HG03469 (cell line): Measurements from ENCODE around the gene OGFOD3.
"Not testable (repeated sequence)": the region's sequence is repeated elsewhere in the genome, so short reads cannot be mapped to it uniquely, and the experiment has no call there.

Experiments used
- ATAC-seq: cut with Tn5 transposase; IDR thresholded peaks from one replicate; pipeline ENCODE4 v1.9.1; 2021; ENCODE audit warnings: mild to moderate bottlenecking, moderate library complexity, moderate number of reproducible peaks; ENCODE audit not compliant: unreplicated experiment

OGFOD3 gene

DNA sequence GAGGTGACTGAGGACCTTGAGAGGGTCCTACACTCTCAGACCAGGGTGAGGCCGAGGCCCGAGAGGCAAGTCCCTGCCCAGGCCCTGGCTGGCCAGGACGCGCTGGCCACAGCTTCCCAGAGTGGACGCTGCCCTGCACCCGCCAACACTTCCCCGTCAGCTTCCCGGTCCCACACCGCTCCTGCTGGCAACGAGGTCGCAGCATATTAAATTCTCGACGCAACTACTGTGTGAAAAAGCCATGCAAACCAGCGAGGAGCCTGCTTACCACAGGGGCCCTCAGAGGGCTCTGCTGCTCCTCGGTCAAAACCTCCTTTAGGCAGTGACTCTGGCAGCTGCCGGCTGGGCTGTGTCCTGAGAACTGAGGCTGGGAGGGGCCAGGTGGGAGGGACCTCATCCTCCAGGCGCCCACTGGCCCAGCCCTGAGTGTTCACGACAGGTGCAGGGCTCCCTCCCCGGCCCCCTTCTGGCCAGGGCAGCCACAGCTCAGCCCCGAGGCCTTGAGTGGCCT is 61.5 kb downstream of the OGFOD3 start:
- no peak for ATAC-seq

DNA sequence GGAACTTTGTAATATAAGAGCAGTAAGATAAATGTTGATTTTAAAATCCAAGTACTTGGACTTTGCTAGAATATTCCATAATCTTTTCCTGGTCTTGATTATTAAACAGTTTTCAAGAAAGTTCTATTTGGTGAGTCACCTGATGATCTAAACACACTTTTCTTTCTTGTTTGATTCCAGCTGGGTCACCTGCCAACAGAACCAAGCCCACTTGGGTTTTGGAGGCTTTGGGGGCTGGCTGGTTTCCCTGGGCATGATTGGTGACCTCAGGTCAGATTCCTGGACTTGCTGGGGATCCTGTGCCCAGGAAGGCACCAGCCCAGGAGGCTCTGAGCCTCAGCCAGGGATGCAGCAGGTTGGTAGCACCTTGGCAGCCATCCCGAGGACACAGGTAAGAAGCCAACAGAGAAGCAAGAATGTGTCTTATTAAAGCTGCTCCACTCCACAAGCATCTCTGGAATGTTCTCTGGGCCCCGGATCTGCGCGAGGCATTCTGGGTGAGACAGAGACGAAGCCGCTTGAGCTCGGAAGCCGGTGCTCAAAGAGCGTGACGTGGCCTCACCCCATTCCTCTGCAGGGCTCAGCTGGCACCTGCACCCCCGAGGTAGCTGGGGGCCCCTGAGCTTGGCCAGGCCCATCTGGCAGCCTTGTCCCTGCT is 62.5 kb downstream of the OGFOD3 start:
- ATAC-seq: no peak

DNA sequence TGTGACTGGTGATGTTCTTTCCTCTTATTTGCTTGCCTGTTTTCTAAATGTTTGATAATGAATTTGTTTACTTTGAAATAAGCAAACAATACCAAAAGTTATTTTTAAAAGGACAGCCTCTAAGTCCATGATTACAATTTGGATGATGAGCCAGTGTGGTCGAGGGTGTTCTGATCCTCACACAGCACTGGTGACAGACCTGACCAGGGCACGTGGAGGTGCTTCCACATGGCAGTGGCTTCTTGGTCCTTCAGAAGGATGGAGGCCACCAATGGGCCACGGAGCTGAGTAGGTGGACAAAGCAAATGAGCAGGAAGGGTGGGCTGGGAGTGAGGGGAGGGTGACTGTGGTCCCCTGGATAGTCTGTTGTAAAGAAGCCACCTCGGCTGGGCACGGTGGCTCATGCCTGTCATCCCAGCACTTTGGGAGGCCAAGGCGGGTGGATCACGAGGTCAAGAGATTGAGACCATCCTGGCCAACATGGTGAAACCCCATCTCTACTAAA is 63.5 kb downstream of the OGFOD3 start:
- ATAC-seq: no peak

DNA sequence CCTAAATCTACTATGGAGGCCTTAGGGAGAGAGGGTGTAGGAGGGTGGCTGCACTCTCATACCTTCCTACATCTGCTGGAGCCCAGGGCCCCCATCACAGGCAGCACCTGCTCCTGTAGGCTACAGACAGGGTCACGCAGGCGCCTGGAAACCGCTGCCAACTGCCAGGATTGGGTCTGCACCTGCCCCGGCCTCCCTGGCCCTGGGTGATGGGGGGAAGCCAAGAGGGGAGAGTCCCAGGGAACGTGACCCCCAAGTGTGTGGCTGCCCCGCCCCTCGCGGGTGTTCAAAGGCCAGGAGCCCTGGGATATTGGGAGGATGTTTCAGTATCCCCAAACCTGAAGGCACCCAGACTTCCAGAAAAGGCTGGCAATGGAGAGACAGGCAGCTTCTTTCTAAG is 64.9 kb downstream of the OGFOD3 start:
- no peak for ATAC-seq

DNA sequence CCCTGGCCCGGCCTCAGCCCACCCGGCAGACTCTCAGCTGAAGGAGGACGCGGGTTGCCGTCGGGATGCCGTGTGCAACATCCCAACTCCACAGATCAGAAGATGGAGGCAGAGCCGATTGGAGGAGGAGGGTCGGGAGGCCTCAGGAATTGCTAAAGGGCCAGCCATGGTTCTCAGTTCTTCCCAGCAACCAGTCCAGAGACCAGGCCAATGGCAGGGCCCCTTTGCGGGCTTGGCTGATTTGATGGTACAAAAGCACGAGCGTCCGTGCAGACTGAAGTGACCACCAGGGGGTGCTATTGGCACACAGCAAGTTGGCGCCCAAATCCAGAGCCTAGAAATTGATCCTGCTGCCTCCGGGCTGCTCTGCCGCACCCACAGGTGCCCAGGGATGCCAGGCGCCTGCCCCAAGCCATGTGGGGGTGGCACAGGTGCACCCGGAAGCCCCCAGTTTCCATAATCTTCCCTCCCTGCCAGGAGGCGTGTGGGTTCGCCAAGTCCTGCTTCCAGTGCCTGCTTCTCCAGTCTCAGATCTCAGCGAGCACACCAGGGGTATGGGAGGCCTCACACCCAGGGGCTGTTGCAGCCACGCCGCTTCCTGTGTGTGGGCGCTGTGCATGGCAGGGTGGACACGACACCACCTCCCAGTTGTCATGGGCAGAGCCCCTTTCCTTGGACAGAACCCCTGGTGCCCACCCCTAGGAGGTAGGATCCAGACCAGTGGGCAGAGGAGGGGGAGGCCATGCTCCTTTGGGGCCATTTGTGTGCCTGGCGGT is 66.5 kb downstream of the OGFOD3 start:
- ATAC-seq: no peak

DNA sequence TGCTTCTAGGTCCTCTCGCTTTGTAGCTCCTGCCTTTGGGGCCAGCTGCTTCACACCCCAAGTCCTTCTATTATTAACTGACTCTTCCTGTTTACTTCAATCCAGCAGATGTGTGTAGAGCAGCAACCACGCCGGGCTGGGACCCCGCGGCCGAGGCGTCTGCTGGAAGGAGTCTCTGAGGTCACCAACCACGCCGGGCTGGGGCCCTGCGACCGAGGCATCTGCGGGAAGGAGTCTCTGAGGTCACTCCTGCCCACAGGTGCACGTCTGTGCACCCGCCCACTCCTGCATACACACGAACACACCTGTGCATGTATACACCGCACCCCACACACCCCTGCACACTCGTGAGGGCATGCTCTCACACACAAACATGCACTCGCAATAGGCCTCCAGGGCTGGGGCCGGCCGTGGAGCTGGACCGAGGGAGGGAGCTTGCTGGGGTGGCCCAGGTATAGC is 67.1 kb downstream of the OGFOD3 start:
- no peak for ATAC-seq

DNA sequence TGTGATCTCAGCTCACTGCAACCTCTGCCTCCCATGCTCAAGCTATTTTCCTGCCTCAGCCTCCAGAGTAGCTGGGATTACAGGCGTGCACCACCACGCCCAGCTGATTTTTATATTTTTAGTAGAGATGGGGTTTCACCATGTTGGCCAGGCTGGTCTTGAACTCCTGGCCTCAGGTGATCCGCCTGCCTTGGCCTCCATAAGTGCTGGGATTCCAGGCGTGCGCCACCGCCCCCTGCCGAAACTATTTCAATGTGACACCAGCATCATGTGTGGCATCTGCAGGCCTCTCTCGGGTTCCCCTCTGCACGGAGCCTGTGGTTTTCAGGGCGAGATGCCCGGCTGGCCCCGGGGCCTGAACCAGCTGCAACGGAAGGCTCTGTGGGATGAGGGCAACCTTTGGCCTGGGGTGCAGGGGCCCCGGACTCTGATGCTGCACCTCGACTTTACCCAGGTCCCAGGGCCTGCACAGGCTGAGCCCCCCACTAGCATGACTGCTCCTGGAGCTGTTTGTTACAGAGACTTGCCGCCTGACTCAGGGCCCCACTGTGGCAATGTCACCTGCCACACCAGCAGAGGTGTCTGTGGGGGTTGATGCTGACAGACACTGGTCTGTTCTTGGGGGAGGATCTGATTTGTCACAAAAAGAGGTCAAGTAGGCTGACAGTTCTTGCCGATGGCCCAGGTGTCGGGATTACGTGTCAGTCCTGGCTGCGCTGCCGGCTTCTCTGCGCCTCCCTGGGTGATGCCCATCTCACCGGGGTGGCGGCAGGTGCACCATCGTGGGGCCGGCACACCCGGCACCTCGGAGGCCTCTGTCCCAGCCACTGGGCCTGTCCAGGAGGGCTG is 68.0 kb downstream of the OGFOD3 start:
- ATAC-seq: no peak

DNA sequence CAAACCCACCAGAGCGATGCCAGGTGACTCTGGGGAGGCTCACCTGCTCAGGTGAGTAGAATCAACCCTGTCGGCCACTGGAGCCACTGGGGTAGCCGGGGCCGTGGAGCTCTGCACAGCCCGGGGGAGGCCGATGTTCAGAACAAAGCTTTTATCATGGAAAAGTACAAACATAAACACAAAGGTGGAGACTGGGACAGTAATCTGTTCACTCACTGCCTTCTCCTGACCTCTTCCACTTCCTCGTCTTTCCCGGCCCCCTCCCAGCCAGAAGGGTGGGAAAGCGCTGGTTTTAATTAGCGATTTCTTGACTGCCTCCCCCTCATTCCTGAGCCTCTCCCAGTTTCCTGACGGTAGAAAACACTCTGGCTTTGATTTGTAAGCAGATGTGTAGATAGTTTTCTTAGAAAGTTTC is 69.1 kb downstream of the OGFOD3 start:
- no peak for ATAC-seq

DNA sequence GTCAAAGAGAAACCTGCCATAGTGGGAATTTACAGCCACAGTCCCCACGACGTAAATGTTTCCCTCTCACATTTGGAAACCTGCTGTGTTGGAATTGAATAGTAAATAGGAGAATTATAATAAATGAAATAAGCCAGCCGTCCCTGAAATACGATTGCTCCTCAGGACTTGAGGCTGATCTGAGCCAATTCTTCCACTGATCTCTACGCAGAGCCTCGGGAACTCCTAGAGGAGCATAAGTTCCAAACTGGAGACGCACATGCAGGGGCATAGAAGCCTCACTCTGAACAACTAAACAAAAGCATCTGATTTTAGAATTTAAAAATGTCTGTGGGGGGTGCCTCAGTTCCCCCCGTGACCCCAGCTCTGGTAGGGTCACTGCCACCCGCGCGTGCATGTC is 69.5 kb downstream of the OGFOD3 start:
- ATAC-seq: no peak

DNA sequence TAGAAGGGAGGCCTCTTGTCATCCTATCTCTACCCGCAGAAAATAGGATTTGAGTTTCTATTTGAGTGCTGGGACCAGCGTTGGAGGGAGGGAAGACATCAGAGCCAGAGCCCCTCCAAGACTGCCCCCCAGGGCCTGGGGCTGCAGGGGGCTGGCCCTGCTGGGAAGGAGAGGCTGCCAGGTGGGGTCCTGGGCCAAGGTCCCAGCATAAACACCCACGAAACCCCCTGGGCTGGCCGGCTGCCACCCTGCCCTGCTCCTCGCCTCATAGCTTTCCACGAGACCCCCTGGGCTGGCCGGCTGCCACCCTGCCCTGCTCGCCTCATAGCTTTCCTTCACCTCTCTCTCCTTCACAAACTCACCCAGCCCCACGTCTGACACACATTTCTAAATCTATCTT is 70.0 kb downstream of the OGFOD3 start:
- ATAC-seq: no peak

DNA sequence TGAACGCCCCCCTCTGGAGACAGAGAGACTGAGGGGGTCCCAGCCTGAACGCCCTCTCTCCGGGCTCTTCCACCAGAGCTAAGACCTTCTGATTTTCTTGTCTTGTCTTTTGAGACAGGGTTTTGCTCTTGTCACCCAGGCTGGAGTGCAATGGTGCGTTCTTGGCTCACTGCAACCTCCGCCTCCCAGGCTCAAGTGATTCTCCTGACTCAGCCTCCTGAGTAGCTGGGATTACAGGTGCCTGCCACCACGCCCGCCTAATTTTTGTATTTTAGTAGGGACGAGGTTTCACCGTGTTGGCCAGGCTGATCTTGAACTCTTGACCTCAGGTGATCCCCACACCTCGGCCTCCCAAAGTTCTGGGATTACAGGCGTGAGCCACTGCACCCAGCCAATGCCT is 70.4 kb downstream of the OGFOD3 start:
- not testable (repeated sequence) for ATAC-seq

DNA sequence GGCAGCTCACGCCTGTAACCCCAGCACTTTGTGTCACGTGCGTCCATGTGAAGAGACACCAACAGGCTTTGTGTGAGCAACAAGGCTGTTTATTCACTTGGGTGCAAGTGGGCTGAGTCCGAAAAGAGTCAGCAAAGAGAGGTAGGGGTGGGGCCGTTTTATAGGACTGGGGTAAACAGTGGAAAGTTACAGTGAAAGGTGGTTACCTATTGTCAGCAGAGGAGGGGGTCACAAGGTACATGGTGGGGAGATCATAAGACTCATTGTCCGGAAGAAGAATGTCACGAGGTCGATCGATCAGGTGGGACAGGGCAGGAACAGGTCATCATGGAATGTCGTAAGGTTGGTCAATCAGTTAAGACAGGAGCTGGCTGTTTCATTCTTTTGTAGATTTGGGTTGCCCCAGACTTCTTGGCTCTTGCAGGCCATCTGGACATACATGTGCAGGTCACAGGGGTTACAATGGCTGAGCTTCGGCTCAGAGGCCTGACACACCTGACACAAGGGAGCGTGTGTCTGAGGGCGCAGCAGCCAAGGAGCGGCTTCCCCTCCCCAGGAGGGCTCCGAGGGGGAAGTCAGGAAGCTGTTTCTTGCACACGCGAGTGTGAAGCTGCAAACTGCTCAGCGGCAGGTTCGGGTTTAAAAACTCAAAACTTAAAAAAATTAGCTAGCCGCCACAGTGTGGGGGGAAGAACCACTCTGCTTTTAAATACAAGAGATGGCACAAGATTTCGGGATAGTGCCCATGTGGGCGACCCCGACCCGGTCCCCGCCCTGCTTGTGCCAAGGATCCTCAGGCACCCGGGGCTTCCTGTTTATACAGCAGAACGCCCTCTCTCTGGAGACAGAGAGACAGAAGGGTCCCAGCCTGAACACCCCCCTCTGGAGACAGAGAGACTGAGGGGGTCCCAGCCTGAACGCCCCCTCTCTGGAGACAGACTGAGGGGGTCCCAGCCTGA is 71.8 kb downstream of the OGFOD3 start:
- no peak for ATAC-seq

DNA sequence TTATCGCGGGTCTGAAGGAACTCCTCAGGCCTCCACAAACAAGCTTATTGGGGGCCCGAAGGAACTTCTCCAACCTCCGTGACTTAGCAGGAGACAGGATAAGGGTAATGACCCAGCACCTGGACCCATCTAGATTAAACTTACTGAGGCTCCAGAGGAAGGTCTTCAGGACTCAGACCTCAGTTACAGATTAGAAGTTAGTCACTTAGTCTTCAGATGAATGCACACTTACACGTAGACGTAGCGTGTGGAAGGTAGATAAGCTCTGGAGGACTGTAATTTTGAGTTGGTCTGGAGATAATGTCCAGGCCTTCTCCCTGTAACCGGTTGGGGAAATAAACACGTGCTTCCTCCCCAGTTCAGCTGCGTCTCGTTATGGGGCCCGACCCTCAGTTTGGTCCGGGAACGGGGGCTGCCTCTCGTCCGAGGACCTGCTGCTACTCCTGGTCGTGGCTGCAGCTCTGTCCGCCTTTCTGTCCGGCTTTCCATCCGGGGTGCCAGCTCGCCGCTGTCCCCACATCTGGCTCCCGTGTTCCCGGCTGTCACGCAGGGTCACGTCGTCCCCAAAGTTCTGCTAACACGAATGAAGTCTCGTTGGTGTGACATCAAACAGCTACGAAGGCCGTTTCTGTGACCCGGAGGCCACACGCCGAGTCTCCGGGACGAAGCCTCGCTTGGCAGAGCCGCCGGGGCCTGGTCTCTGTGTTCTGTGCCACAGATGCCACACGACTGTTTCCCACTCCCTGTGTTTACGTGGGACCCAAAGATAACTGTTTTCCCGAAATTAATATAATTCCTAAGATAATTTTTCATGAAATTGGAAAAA is 73.0 kb downstream of the OGFOD3 start:
- no peak for ATAC-seq

DNA sequence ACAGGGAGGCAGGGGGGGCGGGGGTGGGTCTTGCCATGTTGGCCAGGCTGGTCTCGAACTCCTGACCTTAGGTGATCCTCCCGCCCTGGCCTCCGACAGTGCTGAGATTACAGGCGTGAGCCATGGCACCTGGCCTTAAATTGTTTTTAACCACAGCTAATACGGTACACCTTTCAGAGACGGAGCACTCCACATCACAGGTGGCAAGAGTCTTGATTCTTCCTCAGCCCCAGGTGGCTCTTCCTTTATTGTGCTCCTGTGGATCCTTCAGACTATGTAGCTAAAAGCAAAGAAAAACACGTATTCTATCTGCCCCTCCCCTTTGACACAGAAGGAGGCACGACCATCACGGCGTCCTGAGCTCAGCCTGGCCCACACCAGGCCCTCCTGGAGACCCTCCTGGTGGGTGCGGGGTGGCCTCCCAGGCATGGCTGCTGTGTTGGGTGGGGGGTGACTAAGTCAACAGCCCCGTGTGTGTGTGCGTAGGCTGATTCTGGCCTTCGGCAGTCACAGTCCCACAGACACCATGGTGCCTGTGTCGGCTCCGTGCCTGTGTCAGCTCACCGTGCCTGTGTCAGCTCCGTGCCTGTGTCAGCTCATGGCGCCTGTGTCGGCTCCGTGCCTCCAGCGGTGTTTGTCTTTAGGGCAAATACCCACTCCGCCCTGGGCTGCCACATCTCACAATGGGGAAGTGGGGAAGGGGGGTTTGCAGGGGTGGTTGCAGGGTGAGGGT is 74.0 kb downstream of the OGFOD3 start:
- ATAC-seq: no peak

DNA sequence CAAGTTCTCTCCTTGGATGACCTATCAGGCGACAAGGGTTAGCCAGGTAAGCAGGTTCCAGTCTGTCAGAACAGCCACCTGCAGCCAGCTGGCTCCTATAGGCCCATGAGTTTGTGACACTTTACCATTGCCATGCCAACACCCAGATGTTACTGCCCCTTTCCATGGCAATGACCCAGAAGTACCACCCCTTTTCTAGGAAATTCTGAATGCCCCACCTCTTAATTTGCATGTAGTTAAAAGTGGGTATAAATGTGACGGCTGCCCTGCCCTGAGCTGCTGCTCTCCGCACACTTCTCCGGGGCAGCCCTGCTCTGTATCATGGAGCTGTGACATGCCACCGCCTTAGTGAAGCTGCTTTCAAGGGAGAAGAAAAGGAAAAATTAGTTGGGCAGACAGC is 74.8 kb downstream of the OGFOD3 start:
- ATAC-seq: no peak

DNA sequence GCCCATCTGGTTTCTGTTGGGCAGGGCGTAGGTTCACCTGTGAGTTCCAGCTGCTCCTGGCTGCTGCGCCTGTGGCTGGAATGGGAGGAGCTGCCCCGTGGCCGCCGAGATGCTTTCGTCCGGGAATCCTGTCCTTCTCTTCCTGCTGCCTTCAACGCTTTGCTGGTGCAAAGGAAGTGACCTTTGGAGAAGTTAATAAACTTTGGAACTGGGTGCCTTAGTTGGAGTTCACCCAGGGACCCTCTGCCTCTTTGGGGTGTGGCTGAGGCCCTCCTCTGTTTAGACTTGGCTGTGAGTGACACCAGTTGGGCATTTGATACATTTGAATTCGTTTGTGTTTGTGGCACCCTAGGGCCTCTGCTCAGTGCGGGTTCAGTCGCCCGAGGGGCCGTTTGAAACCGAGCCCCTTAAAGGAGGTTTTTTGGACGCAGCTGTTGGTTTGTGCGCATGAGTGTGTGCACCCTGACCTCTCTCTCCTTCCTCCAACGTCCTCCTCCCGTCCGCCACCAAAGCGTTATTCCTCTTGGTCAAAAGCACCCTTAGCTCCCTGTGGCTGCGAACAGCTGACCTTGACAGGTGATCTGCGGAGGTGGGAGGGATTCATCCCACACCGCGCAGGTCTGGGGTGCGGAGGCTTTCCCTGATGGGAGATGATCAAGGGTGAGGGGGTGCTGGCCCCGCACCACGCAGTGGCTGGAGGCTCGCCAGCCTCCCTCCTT is 75.9 kb downstream of the OGFOD3 start:
- no peak for ATAC-seq

DNA sequence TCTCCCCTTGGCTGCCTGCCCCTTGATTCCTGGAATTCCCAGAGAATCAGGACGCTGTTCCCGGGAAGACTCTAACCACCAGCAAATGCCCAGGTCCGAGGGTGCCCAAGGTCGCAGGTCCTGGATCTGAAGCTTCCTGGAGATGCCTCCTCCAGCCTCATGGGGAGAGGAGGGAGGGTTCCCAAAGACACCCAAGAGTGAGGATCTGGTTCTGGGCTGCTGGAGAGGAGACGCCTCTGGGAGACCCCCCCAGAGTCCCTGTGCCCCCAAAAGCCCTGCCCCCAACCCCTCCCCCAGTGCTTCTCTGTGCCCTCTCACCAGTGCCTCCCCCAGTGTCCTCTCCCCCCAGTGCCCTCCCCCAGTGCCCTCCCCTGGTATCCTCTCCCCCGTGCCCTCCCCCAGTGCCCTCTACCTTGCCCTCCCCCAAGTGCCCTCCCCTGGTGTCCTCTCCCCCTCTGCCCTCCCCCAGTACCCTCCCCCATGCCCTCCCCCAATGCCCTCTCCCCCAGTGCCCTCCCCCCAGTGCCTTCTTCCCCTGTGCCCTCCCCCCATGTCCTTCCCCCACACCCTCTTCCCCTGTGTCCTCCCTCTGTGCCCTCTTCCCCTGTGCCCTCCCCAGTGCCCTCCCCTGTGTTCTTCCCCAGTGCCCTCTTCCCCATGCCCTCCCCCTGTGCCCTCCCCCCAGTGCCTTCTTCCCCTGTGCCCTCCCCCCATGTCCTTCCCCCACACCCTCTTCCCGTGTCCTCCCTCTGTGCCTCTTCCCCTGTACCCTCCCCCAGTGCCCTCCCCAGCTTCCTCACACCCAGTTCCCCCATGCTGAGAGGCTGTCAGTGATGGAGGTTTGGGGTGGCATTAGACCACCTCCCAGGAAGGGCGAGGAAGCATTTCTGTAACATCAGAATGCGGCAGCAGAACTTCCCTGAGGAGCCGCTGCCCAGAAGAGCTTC is 78.5 kb downstream of the OGFOD3 start:
- ATAC-seq: no peak
